Measurements from ENCODE around the gene SLC6A18.

Gene SLC6A18

GRCh38 chr5:1251678-1252580, 26.7 kb downstream of the SLC6A18 start:
- H3K9me2 ChIP-seq (replicated peaks; ENCODE audit: control insufficient read depth, low read length), result no peaks in the 10 kb centered on the region
- no peaks in the 10 kb centered on the region for H3K79me2 ChIP-seq (ENCODE audit: control insufficient read depth, low read length)
- no peaks in the 10 kb centered on the region for H3F3A ChIP-seq (ENCODE audit: control insufficient read depth, insufficient read depth)
- H3K4me3 ChIP-seq (ENCODE audit: low read length), result no peak overlapping the region
- no peak overlapping the region for H3K4me2 ChIP-seq (ENCODE audit: low read length)
- H3K36me3 ChIP-seq (ENCODE audit: control insufficient read depth, low read length), result no peaks in the 10 kb centered on the region; the same call in 1 of the 2 replicates
- TF ChIP-seq EZH2phosphoT487 (IDR thresholded peaks at IDR 0.05; ENCODE audit: borderline replicate concordance, low read length) (no peak), CTCF (IDR thresholded peaks at IDR 0.05; ENCODE audit: low read depth, low read length, poor library complexity, severe bottlenecking) (no peak)
- no peaks in the 10 kb centered on the region for H3K27me3 ChIP-seq (ENCODE audit: control insufficient read depth, low read length)
- H3K27ac ChIP-seq (ENCODE audit: low read depth, low read length), result no peak overlapping the region
- H3K4me1 ChIP-seq (ENCODE audit: control insufficient read depth, low read length), result no peaks in the 10 kb centered on the region
- no peaks in the 10 kb centered on the region for H3K9me3 ChIP-seq (ENCODE audit: control insufficient read depth, insufficient read depth, low read length)
- H4K20me1 ChIP-seq (ENCODE audit: control insufficient read depth, insufficient read depth, low read depth, low read length), result 0 out of 2 replicates have a peak, but pooled peaks cover 3% of the 10 kb centered on the region

GRCh38 chr5:1252681-1253080, 27.5 kb downstream of the SLC6A18 start:
- Histone ChIP-seq H3K27ac (ENCODE audit: low read depth, low read length) (no peak overlapping the region), H3K79me2 (ENCODE audit: control insufficient read depth, low read length) (no peaks in the 10 kb centered on the region), H4K20me1 (ENCODE audit: control insufficient read depth, insufficient read depth, low read depth, low read length) (0 out of 2 replicates have a peak, but pooled peaks cover 3% of the 10 kb centered on the region), H3K4me1 (ENCODE audit: control insufficient read depth, low read length) (no peaks in the 10 kb centered on the region), H3K4me2 (ENCODE audit: low read length) (no peak overlapping the region), H3K27me3 (ENCODE audit: control insufficient read depth, low read length) (no peaks in the 10 kb centered on the region), H3K9me3 (ENCODE audit: control insufficient read depth, insufficient read depth, low read length) (no peaks in the 10 kb centered on the region), H3K9me2 (replicated peaks; ENCODE audit: control insufficient read depth, low read length) (no peaks in the 10 kb centered on the region), H3F3A (ENCODE audit: control insufficient read depth, insufficient read depth) (no peaks in the 10 kb centered on the region), H3K4me3 (ENCODE audit: low read length) (no peak overlapping the region), H3K36me3 (ENCODE audit: control insufficient read depth, low read length) (no peaks in the 10 kb centered on the region; the same call in 1 of the 2 replicates)
- TF ChIP-seq EZH2phosphoT487 (IDR thresholded peaks at IDR 0.05; ENCODE audit: borderline replicate concordance, low read length) (no peak), CTCF (IDR thresholded peaks at IDR 0.05; ENCODE audit: low read depth, low read length, poor library complexity, severe bottlenecking) (no peak)

GRCh38 chr5:1253456-1254105, 28.4 kb downstream of the SLC6A18 start:
- Histone ChIP-seq H4K20me1 (ENCODE audit: control insufficient read depth, insufficient read depth, low read depth, low read length) (no peaks in the 10 kb centered on the region), H3K9me3 (ENCODE audit: control insufficient read depth, insufficient read depth, low read length) (no peaks in the 10 kb centered on the region), H3K36me3 (ENCODE audit: control insufficient read depth, low read length) (no peaks in the 10 kb centered on the region; the same call in 1 of the 2 replicates), H3F3A (ENCODE audit: control insufficient read depth, insufficient read depth) (no peaks in the 10 kb centered on the region), H3K79me2 (ENCODE audit: control insufficient read depth, low read length) (no peaks in the 10 kb centered on the region), H3K9me2 (replicated peaks; ENCODE audit: control insufficient read depth, low read length) (no peaks in the 10 kb centered on the region), H3K4me3 (ENCODE audit: low read length) (no peak overlapping the region), H3K4me2 (ENCODE audit: low read length) (no peak overlapping the region), H3K27ac (ENCODE audit: low read depth, low read length) (no peak overlapping the region), H3K4me1 (ENCODE audit: control insufficient read depth, low read length) (no peaks in the 10 kb centered on the region), H3K27me3 (ENCODE audit: control insufficient read depth, low read length) (no peaks in the 10 kb centered on the region)
- no peak for TF ChIP-seq EZH2phosphoT487 (IDR thresholded peaks at IDR 0.05; ENCODE audit: borderline replicate concordance, low read length)
- TF ChIP-seq CTCF (IDR thresholded peaks at IDR 0.05; ENCODE audit: low read depth, low read length, poor library complexity, severe bottlenecking), result no peak
